IPS-15b (cell line): ENCODE data around the gene C1QTNF12.
A peak's percentile ranks its signal among the peaks of the same experiment; 100 is the strongest.

Source experiments
- H3K27me3 ChIP-seq: one replicate; pipeline ENCODE4 v1.6.1; 2013; ENCODE audit warnings: low read length; ENCODE audit not compliant: control insufficient read depth, insufficient read depth
- H3K36me3 ChIP-seq: one replicate; pipeline ENCODE4 v1.6.1; 2013; ENCODE audit warnings: low read length; ENCODE audit not compliant: control insufficient read depth, insufficient read depth
- H3K4me1 ChIP-seq: one replicate; pipeline ENCODE4 v1.6.1; 2013; ENCODE audit warnings: mild to moderate bottlenecking, low read length; ENCODE audit not compliant: control insufficient read depth, insufficient read depth
- H3K4me3 ChIP-seq: one replicate; pipeline ENCODE4 v1.5.1; 2013; ENCODE audit warnings: low read depth, low read length
- H3K9ac ChIP-seq: one replicate; pipeline ENCODE4 v1.6.1; 2013; ENCODE audit warnings: low read depth, mild to moderate bottlenecking, low read length
- H3K9me3 ChIP-seq: one replicate; pipeline ENCODE4 v1.6.1; 2013; ENCODE audit warnings: mild to moderate bottlenecking, low read length; ENCODE audit not compliant: control insufficient read depth, insufficient read depth

C1QTNF12 gene

DNA sequence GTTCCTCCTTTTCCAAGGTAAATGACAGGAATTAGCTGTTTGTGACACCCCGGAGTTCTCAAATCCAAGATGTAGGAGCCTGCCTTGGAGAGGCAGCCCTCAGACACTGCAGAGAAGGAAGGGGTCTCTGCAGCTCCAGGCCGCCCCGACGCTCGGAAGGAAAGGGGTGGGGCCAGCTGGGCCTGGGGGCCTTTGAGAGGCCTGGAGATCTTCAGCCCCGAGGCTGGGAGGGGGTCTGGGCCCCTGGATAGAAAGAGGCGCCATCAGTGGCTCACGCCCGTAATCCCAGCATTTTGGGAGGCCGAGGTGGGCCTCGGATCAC is 39.0 kb downstream of the C1QTNF12 start:
- Histone ChIP-seq H3K9me3 (no peaks in the 10 kb centered on the region), H3K27me3 (peaks cover 5% of the 10 kb centered on the region), H3K36me3 (no peaks in the 10 kb centered on the region), H3K9ac (no peak overlapping the region), H3K4me1 (no peaks in the 10 kb centered on the region), H3K4me3 (no peak overlapping the region)

DNA sequence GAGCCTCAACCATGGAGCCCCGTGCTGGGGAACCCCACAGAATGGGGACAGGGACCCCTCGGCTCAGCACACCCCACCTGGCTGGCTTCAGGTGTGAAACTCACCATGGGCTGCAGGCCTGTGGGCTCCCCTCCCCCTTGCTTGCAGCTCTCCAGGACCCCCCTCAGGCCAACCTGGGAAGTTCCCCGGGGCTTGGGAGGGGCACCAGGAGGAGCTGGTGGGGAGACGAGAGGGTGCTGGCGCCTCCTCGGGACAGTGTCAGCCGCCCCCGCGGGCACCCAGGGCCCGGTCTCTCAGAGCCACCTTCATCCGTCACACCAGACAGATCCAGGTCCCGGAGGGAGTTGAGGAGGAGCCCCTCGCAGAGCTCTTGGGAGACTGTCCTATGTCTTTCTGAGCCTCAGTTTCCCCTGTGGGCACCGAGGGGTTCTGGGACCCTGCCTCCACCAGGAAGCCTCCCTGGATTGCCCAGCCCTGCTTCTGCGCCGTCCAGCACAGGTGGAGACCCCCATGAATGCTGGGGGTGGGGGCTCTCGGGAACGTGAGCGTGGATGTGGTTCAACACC is 39.5 kb downstream of the C1QTNF12 start:
- Histone ChIP-seq H3K27me3 (peaks cover 5% of the 10 kb centered on the region), H3K9me3 (no peaks in the 10 kb centered on the region), H3K4me3 (no peak overlapping the region), H3K4me1 (no peaks in the 10 kb centered on the region), H3K36me3 (no peaks in the 10 kb centered on the region), H3K9ac (no peak overlapping the region)

DNA sequence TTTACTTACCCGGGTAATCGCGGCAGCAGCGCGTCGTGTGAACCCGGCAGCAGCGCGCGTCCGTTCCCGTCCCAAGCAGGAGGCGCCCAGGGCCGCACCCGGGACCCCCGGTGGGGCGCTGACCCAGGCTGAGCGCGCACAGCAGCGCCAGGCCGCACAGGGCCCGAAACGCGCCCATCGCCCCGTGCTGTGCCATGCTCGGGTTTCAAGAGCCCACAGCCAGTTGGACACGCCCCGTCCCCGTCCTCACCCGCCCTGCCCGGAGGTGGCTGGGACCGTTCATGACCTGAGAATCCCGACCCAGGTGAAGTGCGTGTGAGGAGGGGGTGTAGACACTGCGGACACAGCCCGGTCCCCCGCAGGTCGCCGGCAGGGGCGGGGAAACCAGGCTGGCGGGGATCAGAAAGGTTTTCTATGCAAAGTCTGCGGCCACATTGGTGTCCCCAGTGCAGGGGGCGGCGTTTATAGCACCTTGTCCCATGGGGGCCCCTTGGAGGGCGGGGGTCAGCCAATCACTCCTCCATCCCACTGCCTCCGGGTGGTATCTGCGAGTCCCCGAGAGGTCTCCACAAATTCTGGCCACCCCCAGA is 40.1 kb downstream of the C1QTNF12 start, which contains the start of gene TNFRSF18:
Gene TNFRSF18, minus strand, starts transcription at position 217 of the 590 bp plus-strand sequence. Its CDS starts 21 bp downstream, at position 196.
- H3K27me3 ChIP-seq: peaks cover 5% of the 10 kb centered on the region
- no peaks in the 10 kb centered on the region for H3K4me1 ChIP-seq

DNA sequence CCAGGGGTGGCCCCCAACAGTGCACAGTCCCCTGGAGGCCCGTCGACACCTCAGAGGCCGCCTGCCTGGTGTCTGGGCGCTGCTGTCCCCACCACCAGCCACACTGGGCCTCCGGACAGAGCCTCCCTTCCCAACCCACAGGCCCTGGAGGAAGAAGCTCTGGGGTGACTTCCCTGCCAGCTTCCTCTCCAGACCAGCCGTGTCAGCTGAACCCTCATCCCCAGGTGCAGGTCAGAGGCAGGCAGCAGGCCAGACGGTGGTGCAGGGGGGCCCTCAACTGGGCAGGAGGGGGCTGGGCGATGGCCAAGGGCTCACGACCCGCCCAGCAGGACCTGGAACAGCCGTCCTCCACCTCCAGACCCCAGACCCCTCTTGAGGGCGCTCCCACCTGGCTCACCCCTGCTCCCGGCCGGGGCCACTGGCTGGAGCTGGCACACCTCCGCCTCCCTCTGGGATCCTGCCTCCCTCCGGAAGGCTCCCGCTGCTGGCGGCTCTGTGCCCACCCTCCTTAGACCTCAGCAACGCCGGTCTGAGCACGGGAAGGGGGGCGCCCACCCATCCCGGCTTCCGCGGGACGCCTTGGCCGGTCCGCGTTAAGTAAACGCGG is 40.6 kb downstream of the C1QTNF12 start:
- H3K4me1 ChIP-seq: no peaks in the 10 kb centered on the region
- peak overlapping the region; percentile 22 for H3K4me3 ChIP-seq
- no peaks in the 10 kb centered on the region for H3K9me3 ChIP-seq
- H3K9ac ChIP-seq: no peak overlapping the region
- no peaks in the 10 kb centered on the region for H3K36me3 ChIP-seq
- peaks cover 5% of the 10 kb centered on the region for H3K27me3 ChIP-seq

More for the DNA sequence above, 40.1 kb downstream of the C1QTNF12 start, which contains the start of gene TNFRSF18:
- peak within 1 kb of the TSS; percentile 22 for H3K4me3 ChIP-seq
- no peak within 1 kb of the TSS for H3K9ac ChIP-seq
- no peaks in the 10 kb centered on the region for H3K36me3 ChIP-seq
- no peaks in the 10 kb centered on the region for H3K9me3 ChIP-seq

DNA sequence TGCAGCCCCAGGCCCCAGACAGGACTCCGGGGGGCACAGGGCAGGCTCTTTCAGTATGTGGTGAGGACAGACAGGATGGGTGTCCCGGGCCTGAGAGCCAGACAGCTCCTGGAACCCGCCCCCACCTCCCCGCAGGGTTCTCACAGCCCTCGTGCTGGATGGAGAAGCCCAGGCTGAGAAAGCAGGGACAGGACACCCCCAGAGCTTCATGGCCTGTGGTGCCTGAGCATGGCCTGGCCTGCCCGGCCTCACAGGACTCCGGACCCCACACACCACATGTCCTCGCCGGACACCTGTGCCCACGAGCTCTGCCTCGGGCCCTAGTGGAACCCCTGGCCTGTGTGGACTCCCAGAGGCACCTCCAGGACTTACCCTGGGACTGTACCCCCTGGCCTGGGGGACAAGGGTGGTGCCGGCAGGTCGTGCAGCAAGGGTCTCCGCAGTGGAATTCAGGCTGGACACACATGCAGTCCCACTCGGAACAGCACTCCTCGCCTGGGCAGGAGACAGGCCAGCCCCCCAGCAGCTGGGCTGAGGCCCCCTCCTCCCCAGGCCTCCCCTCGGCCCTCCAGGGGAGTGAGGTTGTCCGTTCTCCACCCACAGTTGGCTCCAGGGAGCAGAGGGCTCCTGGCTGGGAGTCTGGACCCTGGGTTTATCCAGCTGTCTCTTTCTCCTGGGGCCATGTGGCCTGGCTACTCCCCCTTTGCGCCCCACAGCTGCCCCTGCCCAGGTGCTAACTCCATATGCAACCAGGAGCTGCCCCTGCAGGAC is 41.3 kb downstream of the C1QTNF12 start:
- Histone ChIP-seq H3K36me3 (no peaks in the 10 kb centered on the region), H3K4me3 (no peak overlapping the region), H3K9ac (no peak overlapping the region), H3K27me3 (peaks cover 5% of the 10 kb centered on the region), H3K4me1 (no peaks in the 10 kb centered on the region), H3K9me3 (no peaks in the 10 kb centered on the region)

DNA sequence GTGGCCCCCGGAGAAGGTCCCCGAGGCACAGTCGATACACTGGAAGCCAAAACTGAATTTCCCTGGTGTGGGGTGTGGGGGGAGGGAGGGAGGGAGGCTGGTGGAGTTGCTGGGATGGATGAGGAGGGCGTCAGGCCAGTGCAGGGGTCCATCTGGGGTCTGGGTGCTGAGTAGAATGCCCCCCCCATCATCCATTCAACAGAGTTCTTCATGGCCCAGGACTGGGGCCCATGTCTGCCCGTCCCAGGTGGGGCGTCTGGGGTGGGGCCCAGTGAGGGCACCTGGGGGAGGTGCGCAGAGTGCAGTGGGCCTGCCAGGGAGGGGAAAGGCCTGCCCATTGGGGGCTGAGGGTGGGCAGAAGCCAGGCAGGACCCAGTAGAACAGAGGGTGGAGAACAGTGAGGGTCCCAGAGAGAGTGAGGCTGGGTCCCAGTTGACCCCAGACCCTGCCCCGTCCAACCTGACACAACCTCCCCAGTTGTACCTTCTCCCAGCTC is 42.0 kb downstream of the C1QTNF12 start:
- no peak overlapping the region for H3K4me3 ChIP-seq
- peaks cover 5% of the 10 kb centered on the region for H3K27me3 ChIP-seq
- no peaks in the 10 kb centered on the region for H3K9me3 ChIP-seq
- no peaks in the 10 kb centered on the region for H3K4me1 ChIP-seq
- H3K36me3 ChIP-seq: no peaks in the 10 kb centered on the region
- H3K9ac ChIP-seq: no peak overlapping the region

DNA sequence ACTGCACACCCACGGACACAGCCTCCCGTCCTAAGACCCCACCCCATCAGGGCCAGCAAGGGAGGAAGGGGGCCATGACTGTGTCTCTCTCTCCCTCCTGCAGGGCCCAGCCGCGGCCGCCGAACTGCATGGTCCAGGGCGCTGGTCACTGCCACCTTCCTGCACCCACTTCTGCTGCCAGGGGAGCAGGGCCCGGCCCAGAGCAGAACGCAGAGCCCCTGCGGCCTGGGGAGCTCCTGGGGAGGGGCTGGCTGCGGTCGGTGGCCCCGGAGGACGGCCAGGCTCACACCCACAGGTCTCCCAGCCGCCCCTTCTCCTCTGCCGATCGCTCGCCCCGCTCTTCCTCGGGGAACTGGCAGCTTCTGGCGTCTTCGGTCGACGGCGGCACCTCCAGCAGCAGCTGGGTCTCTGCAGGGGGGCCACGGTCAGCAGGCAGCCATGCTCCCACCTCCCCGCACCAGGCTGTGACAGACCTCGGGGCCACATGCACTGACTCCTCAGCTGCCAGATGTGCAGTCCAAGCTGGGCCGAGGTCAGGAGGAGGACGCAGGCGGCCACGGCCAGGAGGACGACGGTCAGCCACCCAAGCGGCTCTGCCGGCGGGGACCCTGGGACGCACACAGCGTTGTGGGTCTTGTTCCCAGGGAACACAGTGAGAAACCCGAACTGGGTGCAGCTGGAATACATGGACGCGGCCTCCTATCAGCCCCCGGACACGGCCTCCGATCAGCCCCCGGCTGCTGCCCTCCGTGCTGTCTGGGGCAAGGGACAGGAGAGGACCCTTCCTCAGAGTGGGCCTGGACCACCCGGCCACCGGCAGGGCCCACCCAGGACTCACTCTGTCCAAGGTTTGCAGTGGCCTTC is 42.7 kb downstream of the C1QTNF12 start:
- no peaks in the 10 kb centered on the region for H3K4me1 ChIP-seq
- H3K27me3 ChIP-seq: peaks cover 5% of the 10 kb centered on the region
- no peaks in the 10 kb centered on the region for H3K9me3 ChIP-seq
- H3K4me3 ChIP-seq: no peak overlapping the region
- no peaks in the 10 kb centered on the region for H3K36me3 ChIP-seq
- no peak overlapping the region for H3K9ac ChIP-seq

DNA sequence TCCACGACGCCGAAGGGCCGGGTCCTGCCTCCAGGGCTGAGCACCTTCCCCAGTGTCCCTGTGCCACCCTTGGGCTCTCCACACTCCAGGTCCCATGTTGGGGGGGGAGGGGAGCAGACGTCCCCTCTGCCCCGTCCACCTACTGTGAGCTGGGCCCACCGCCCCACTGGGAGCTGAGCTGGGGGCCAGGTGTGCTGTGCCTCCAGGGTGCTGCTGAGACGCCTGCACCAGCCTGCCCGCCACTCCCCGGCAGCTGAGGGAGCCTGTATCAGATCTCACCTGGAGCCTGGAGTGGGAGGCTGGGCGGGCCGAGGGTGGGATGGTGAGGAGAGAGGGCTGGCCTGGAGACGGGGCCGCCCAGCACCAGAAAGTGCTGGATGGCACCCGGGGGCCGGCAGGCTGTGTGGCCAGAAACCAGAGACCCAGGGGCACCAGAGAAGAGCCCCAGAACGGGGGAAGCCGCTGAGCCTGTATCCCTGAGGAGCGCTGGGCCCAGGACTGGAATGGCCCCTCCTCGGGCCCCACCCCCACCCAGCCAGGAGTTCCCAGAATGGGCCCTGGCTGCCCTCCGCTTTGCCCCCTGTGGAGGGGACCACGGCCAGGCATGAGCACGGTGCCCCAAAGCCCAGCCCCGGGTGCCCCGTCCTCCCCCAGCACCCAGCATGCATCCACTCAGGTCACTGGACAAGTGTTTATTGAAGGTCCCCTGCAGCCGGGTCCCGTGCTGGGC is 43.5 kb downstream of the C1QTNF12 start:
- Histone ChIP-seq H3K4me1 (no peaks in the 10 kb centered on the region), H3K27me3 (peaks cover 5% of the 10 kb centered on the region)

DNA sequence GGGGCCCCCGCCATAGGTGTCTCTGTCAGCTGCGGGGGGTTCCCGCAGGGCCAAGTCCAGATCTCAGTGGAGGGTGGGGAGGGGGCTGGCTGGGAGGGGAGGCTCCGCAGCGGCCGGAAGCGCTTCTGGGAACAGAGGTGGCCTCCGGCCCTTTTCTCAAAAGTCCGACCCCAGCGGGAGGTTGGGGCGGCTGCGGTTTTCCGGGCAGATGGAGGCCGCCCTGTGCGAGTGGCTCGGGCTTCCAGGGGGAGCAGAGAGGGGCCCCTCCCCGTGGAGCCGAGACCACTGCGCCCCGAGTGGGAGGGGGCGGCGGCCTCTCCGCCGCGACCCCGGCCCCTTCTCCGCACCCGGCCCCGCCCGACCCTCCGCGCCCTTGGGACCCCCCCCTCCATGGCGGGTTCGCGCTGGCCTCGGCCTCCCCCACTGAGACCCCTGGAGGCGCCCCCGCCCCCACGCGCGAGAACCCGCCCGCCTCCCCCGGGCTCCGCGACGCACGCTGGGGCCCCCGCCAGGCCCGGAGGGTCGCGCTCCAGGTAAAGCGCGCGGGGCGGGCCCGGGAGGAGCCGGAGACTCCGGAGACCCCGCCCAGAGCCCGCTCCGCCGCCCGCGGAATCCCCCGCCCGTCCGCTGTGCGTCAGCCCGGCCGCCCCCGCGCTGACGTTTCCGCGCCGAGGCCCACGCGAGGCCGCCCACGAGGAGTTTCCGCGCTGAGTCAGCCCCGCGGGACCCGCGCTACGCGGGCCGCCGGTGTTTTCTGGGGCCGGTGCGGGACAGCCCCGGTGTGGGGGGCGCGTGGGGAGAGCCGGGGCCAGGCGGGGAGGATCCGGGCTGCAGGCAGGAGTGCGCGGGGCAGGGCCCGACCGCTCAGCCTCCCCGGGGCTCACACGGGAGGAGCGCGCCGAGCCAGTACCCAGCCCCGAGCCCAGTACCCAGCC is 45.4 kb downstream of the C1QTNF12 start:
- Histone ChIP-seq H3K4me1 (no peaks in the 10 kb centered on the region), H3K36me3 (no peaks in the 10 kb centered on the region), H3K27me3 (peaks cover 2% of the 10 kb centered on the region), H3K4me3 (no peak overlapping the region), H3K9ac (no peak overlapping the region), H3K9me3 (no peaks in the 10 kb centered on the region)

More for the DNA sequence above, 43.5 kb downstream of the C1QTNF12 start:
- Histone ChIP-seq H3K9ac (no peak overlapping the region), H3K36me3 (no peaks in the 10 kb centered on the region), H3K9me3 (no peaks in the 10 kb centered on the region), H3K4me3 (no peak overlapping the region)
